Measurements from ENCODE around the gene FAM187B. TPM values are rescaled to one million over a fixed set of nuclear protein-coding genes. Genes with fewer than 3 reads are reported as not detected.

Gene FAM187B
- total and polyA plus RNA-seq, 2 experiments from 2014 or later = not detected

GRCh38 chr19:35205733-35206323 is 22.7 kb downstream of the FAM187B start:
- TF ChIP-seq EZH2phosphoT487 (IDR thresholded peaks at IDR 0.05; ENCODE audit: low read depth, severe bottlenecking, unreplicated experiment) (no peak), CTCF (IDR thresholded peaks at IDR 0.05; ENCODE audit: poor library complexity) (no peak), EZH2 (IDR thresholded peaks at IDR 0.05; ENCODE audit: borderline replicate concordance) (no peak)
- Histone ChIP-seq H3K4me3 (no peak overlapping the region), H4K20me1 (ENCODE audit: insufficient read depth, poor library complexity, severe bottlenecking) (no peaks in the 10 kb centered on the region), H3K4me1 (ENCODE audit: insufficient read depth) (no peaks in the 10 kb centered on the region), H3K4me2 (no peak overlapping the region), H3K36me3 (replicated peaks; ENCODE audit: insufficient read depth, low read depth) (no peaks in the 10 kb centered on the region), H3K27ac (no peak overlapping the region), H3K79me2 (no peaks in the 10 kb centered on the region), H3K9me2 (replicated peaks; ENCODE audit: insufficient read depth) (no peaks in the 10 kb centered on the region), H3K9me3 (ENCODE audit: low read depth) (no peaks in the 10 kb centered on the region), H2AFZ (no peak overlapping the region), H3K27me3 (no peaks in the 10 kb centered on the region)
- 67% methylated on average over 6 of the region's 6 CpGs for WGBS (ENCODE audit: low lambda C conversion rate, missing lambda C conversion rate)
- DNase-seq (ENCODE audit: low spot score) = no peak

- Histone ChIP-seq H3K79me2 (no peaks in the 10 kb centered on the region), H3K4me2 (no peak overlapping the region), H3K27me3 (no peaks in the 10 kb centered on the region), H2AFZ (no peak overlapping the region), H3K9me3 (ENCODE audit: low read depth) (no peaks in the 10 kb centered on the region), H3K4me1 (ENCODE audit: insufficient read depth) (no peaks in the 10 kb centered on the region), H4K20me1 (ENCODE audit: insufficient read depth, poor library complexity, severe bottlenecking) (no peaks in the 10 kb centered on the region), H3K36me3 (replicated peaks; ENCODE audit: insufficient read depth, low read depth) (no peaks in the 10 kb centered on the region), H3K27ac (no peak overlapping the region), H3K9me2 (replicated peaks; ENCODE audit: insufficient read depth) (no peaks in the 10 kb centered on the region), H3K4me3 (no peak overlapping the region)
- TF ChIP-seq EZH2phosphoT487 (IDR thresholded peaks at IDR 0.05; ENCODE audit: low read depth, severe bottlenecking, unreplicated experiment) (no peak), EZH2 (IDR thresholded peaks at IDR 0.05; ENCODE audit: borderline replicate concordance) (no peak), CTCF (IDR thresholded peaks at IDR 0.05; ENCODE audit: poor library complexity) (no peak)
- DNase-seq (ENCODE audit: low spot score) = no peak
- WGBS (ENCODE audit: low lambda C conversion rate, missing lambda C conversion rate) = 61% methylated on average over 13 of the region's 13 CpGs
Observed at GRCh38 chr19:35204799-35205732, 23.5 kb downstream of the FAM187B start.

- Histone ChIP-seq H3K79me2 (no peaks in the 10 kb centered on the region), H3K4me1 (ENCODE audit: insufficient read depth) (no peaks in the 10 kb centered on the region), H3K9me3 (ENCODE audit: low read depth) (no peaks in the 10 kb centered on the region), H4K20me1 (ENCODE audit: insufficient read depth, poor library complexity, severe bottlenecking) (no peaks in the 10 kb centered on the region), H3K9me2 (replicated peaks; ENCODE audit: insufficient read depth) (no peaks in the 10 kb centered on the region), H2AFZ (no peak overlapping the region), H3K27ac (no peak overlapping the region), H3K4me3 (no peak overlapping the region), H3K36me3 (replicated peaks; ENCODE audit: insufficient read depth, low read depth) (no peaks in the 10 kb centered on the region), H3K4me2 (no peak overlapping the region), H3K27me3 (no peaks in the 10 kb centered on the region)
- no peak for TF ChIP-seq EZH2 (IDR thresholded peaks at IDR 0.05; ENCODE audit: borderline replicate concordance)
- no peak for TF ChIP-seq EZH2phosphoT487 (IDR thresholded peaks at IDR 0.05; ENCODE audit: low read depth, severe bottlenecking, unreplicated experiment)
- TF ChIP-seq CTCF (IDR thresholded peaks at IDR 0.05; ENCODE audit: poor library complexity) = no peak
- DNase-seq (ENCODE audit: low spot score) = no peak
- 63% methylated on average over 4 of the region's 4 CpGs for WGBS (ENCODE audit: low lambda C conversion rate, missing lambda C conversion rate)
Observed at GRCh38 chr19:35202722-35203688, 25.5 kb downstream of the FAM187B start.

All from hepatocyte (in vitro differentiated cells).